NT2/D1 (cell line): Measurements from ENCODE around the gene NAB1.
"Not testable (repeated sequence)": the region's sequence is repeated elsewhere in the genome, so short reads cannot be mapped to it uniquely, and the experiment has no call there.

ENCODE experiments used
- DNase-seq: peaks from one replicate; pipeline ENCODE4 v3.0.0-alpha.2; 2011; ENCODE audit warnings: low read depth, low spot score
- H3K27me3 ChIP-seq: 2 replicates; pipeline ENCODE4 v1.6.0; 2011; ENCODE audit warnings: mild to moderate bottlenecking; ENCODE audit not compliant: insufficient read length, insufficient read depth
- H3K36me3 ChIP-seq: 2 replicates; pipeline ENCODE4 v1.6.1; 2011; ENCODE audit warnings: mild to moderate bottlenecking, low read length, mixed read lengths; ENCODE audit not compliant: insufficient read depth, insufficient read length
- H3K4me1 ChIP-seq: 2 replicates; pipeline ENCODE4 v1.5.1; 2011; ENCODE audit not compliant: insufficient read depth, insufficient read length
- H3K4me3 ChIP-seq: 2 replicates; pipeline ENCODE4 v1.5.1; 2011; ENCODE audit warnings: low read depth; ENCODE audit not compliant: insufficient read length
- H3K9ac ChIP-seq: 2 replicates; pipeline ENCODE4 v1.6.0; 2011; ENCODE audit warnings: low read depth; ENCODE audit not compliant: insufficient read length
- H3K9me3 ChIP-seq: 2 replicates; pipeline ENCODE4 v1.5.1; 2011; ENCODE audit warnings: mild to moderate bottlenecking, low read length; ENCODE audit not compliant: insufficient read depth
- SUZ12 ChIP-seq: IDR thresholded peaks from 2 replicates; pipeline ENCODE4 v1.6.1; 2011; ENCODE audit not compliant: insufficient read length, insufficient read depth; ENCODE audit errors: extremely low read depth
- YY1 ChIP-seq: IDR thresholded peaks from 2 replicates; pipeline ENCODE4 v1.6.1; 2011; ENCODE audit not compliant: insufficient read length, insufficient read depth
- ZNF274 ChIP-seq: IDR thresholded peaks from 2 replicates; pipeline ENCODE4 v1.6.1; 2011; ENCODE audit warnings: mild to moderate bottlenecking, low read depth, low read length

NAB1 gene

GRCh38 chr2:190649035-190649797 is at the start of gene NAB1:
NAB1 (plus strand) TSS chr2:190649083; CDS start chr2:190659177, 10,094 bp downstream.
- Histone ChIP-seq H3K4me3 (peak within 1 kb of the TSS; percentile 73), H3K9ac (peak within 1 kb of the TSS; percentile 90), H3K36me3 (no peaks in the 10 kb centered on the region), H3K9me3 (no peaks in the 10 kb centered on the region), H3K27me3 (peaks cover 40% of the 10 kb centered on the region), H3K4me1 (no peaks in the 10 kb centered on the region)
- TF ChIP-seq YY1 (no peak), SUZ12 (no peak), ZNF274 (no peak)
- DNase-seq = no peak

GRCh38 chr2:190599546-190600220 is 49.2 kb upstream of the NAB1 start:
- H3K27me3 ChIP-seq = no peaks in the 10 kb centered on the region
- no peak for DNase-seq
- TF ChIP-seq YY1 = no peak
- no peak for TF ChIP-seq SUZ12
- no peaks in the 10 kb centered on the region for H3K36me3 ChIP-seq
- no peaks in the 10 kb centered on the region for H3K4me1 ChIP-seq
- H3K9ac ChIP-seq = no peak overlapping the region
- no peak overlapping the region for H3K4me3 ChIP-seq
- no peaks in the 10 kb centered on the region for H3K9me3 ChIP-seq

- no peaks in the 10 kb centered on the region for H3K9me3 ChIP-seq
- H3K9ac ChIP-seq = no peak overlapping the region
- TF ChIP-seq SUZ12 (no peak), ZNF274 (no peak), YY1 (no peak)
- H3K36me3 ChIP-seq = no peaks in the 10 kb centered on the region
- no peak overlapping the region for H3K4me3 ChIP-seq
- no peaks in the 10 kb centered on the region for H3K4me1 ChIP-seq
- no peak for DNase-seq
- no peaks in the 10 kb centered on the region for H3K27me3 ChIP-seq
Measured at GRCh38 chr2:190600293-190601103, 48.4 kb upstream of the NAB1 start.

GRCh38 chr2:190603374-190603773 is 45.5 kb upstream of the NAB1 start:
- TF ChIP-seq YY1 (no peak), SUZ12 (no peak), ZNF274 (no peak)
- no peak for DNase-seq
- H3K9ac ChIP-seq = no peak overlapping the region
- no peaks in the 10 kb centered on the region for H3K36me3 ChIP-seq
- no peaks in the 10 kb centered on the region for H3K4me1 ChIP-seq
- no peak overlapping the region for H3K4me3 ChIP-seq
- 0 out of 2 replicates have a peak, but pooled peaks cover under 1% of the 10 kb centered on the region for H3K9me3 ChIP-seq
- H3K27me3 ChIP-seq = no peaks in the 10 kb centered on the region

- DNase-seq = no peak
- no peaks in the 10 kb centered on the region for H3K4me1 ChIP-seq
- H3K9me3 ChIP-seq = peaks cover 6% of the 10 kb centered on the region; the same call in 1 of the 2 replicates
- H3K9ac ChIP-seq = no peak overlapping the region
- H3K27me3 ChIP-seq = no peaks in the 10 kb centered on the region
- TF ChIP-seq SUZ12 (no peak), YY1 (no peak), ZNF274 (no peak)
- no peak overlapping the region for H3K4me3 ChIP-seq
- H3K36me3 ChIP-seq = no peaks in the 10 kb centered on the region
Measured at GRCh38 chr2:190607014-190607597, 41.8 kb upstream of the NAB1 start.

GRCh38 chr2:190607657-190608357 is 41.1 kb upstream of the NAB1 start:
- peaks cover 6% of the 10 kb centered on the region; the same call in 1 of the 2 replicates for H3K9me3 ChIP-seq
- no peak for DNase-seq
- no peaks in the 10 kb centered on the region for H3K27me3 ChIP-seq
- no peaks in the 10 kb centered on the region for H3K4me1 ChIP-seq
- H3K36me3 ChIP-seq = no peaks in the 10 kb centered on the region
- H3K4me3 ChIP-seq = no peak overlapping the region
- no peak overlapping the region for H3K9ac ChIP-seq
- TF ChIP-seq SUZ12 (no peak), YY1 (no peak), ZNF274 (no peak)

- not testable (repeated sequence) for DNase-seq, H3K27me3 ChIP-seq, H3K9me3 ChIP-seq, H3K4me1 ChIP-seq, H3K36me3 ChIP-seq, H3K4me3 ChIP-seq, H3K9ac ChIP-seq
Measured at GRCh38 chr2:190608863-190609262, 40.0 kb upstream of the NAB1 start.

GRCh38 chr2:190609397-190609796 is 39.5 kb upstream of the NAB1 start:
- not testable (repeated sequence) for H3K4me3 ChIP-seq, H3K9me3 ChIP-seq, H3K36me3 ChIP-seq, DNase-seq, H3K9ac ChIP-seq, H3K27me3 ChIP-seq, H3K4me1 ChIP-seq

- H3K36me3 ChIP-seq, H3K9ac ChIP-seq, DNase-seq, H3K9me3 ChIP-seq, H3K4me3 ChIP-seq, H3K4me1 ChIP-seq, H3K27me3 ChIP-seq: not testable (repeated sequence)
Measured at GRCh38 chr2:190610528-190610927, 38.4 kb upstream of the NAB1 start.
